NCI-H524 treated with DMSO at 0.1 percent for 48 hours (cell line): ENCODE data around the gene CHST15.

ENCODE experiments used
- DNase-seq: peaks from one replicate; lab custom pipeline; 2025; lab: John Stamatoyannopoulos, UW

The CHST15 gene

GRCh38 chr10:124092860-124093773 lies at the start of gene CHST15:
CHST15 (minus strand) TSS chr10:124093598; CDS start chr10:124046212, 47,386 bp downstream.
- DNase-seq = no peak

- no peak for DNase-seq
These were observed 49.6 kb upstream of the CHST15 start for GRCh38 chr10:124142960-124143359.

- DNase-seq = no peak
These were observed 48.8 kb upstream of the CHST15 start for GRCh38 chr10:124142006-124142739.

GRCh38 chr10:124138883-124139348 lies 45.5 kb upstream of the CHST15 start:
- no peak for DNase-seq

GRCh38 chr10:124138195-124138882 lies 44.9 kb upstream of the CHST15 start:
- no peak for DNase-seq

- no peak for DNase-seq
These were observed 41.0 kb upstream of the CHST15 start for GRCh38 chr10:124134251-124134893.

- no peak for DNase-seq
These were observed 39.5 kb upstream of the CHST15 start for GRCh38 chr10:124132876-124133275.

- no peak for DNase-seq
These were observed 38.9 kb upstream of the CHST15 start for GRCh38 chr10:124132306-124132705.

GRCh38 chr10:124131172-124131571 lies 37.8 kb upstream of the CHST15 start:
- DNase-seq = no peak

GRCh38 chr10:124130198-124130900 lies 37.0 kb upstream of the CHST15 start:
- DNase-seq = no peak

- no peak for DNase-seq
These were observed 36.1 kb upstream of the CHST15 start for GRCh38 chr10:124129471-124129870.

GRCh38 chr10:124128811-124129145 lies 35.4 kb upstream of the CHST15 start:
- no peak for DNase-seq

GRCh38 chr10:124127965-124128810 lies 34.8 kb upstream of the CHST15 start:
- DNase-seq = no peak

- no peak for DNase-seq
These were observed 34.2 kb upstream of the CHST15 start for GRCh38 chr10:124127563-124127962.

GRCh38 chr10:124126983-124127385 lies 33.6 kb upstream of the CHST15 start:
- no peak for DNase-seq

- DNase-seq = no peak
These were observed 33.0 kb upstream of the CHST15 start for GRCh38 chr10:124126145-124126982.

- no peak for DNase-seq
These were observed 32.1 kb upstream of the CHST15 start for GRCh38 chr10:124125305-124126116.

- DNase-seq = no peak
These were observed 31.4 kb upstream of the CHST15 start for GRCh38 chr10:124124769-124125161.
